Measurements from ENCODE around the gene CDH10.

DNA sequence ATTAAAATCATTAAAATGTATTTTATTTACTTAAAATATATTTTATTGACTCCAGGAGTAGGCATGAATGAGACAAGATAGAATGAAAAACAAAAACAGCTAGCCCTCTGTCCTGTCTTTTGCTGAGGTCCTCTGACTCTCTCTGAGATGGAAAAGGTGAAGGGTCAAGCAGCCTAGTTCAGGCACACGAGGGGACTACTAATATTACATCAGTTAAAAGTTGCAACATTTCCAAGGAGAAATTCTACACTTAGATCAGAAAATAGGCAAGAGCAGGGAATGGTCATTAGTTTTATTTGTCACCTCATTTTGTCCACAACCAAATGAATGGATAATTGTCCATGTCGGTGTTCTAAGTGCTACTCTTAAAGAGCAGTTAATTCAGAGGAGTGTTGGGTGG lies 148.5 kb downstream of the CDH10 start:
- TF ChIP-seq, protein P1, sequence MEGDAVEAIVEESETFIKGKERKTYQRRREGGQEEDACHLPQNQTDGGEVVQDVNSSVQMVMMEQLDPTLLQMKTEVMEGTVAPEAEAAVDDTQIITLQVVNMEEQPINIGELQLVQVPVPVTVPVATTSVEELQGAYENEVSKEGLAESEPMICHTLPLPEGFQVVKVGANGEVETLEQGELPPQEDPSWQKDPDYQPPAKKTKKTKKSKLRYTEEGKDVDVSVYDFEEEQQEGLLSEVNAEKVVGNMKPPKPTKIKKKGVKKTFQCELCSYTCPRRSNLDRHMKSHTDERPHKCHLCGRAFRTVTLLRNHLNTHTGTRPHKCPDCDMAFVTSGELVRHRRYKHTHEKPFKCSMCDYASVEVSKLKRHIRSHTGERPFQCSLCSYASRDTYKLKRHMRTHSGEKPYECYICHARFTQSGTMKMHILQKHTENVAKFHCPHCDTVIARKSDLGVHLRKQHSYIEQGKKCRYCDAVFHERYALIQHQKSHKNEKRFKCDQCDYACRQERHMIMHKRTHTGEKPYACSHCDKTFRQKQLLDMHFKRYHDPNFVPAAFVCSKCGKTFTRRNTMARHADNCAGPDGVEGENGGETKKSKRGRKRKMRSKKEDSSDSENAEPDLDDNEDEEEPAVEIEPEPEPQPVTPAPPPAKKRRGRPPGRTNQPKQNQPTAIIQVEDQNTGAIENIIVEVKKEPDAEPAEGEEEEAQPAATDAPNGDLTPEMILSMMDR (IDR thresholded peaks at IDR 0.05) = no peak
- no peak for TF ChIP-seq POLR2A (IDR thresholded peaks at IDR 0.05)
